Neural progenitor cell (in vitro differentiated cells): Measurements from ENCODE around the gene CLEC3B. TPM values are rescaled to one million over a fixed set of nuclear protein-coding genes. Genes with fewer than 3 reads are reported as not detected.
A peak's percentile ranks its signal among the peaks of the same experiment; 100 is the strongest.
"Not testable (repeated sequence)": the region's sequence is repeated elsewhere in the genome, so short reads cannot be mapped to it uniquely, and the experiment has no call there.

ENCODE experiments used
- DNase-seq: peaks from one replicate; pipeline ENCODE4 v3.0.0-alpha.2; 2016; ENCODE audit warnings: low spot score
- H2AFZ ChIP-seq: fragments of 200-600 bp; sonication (generic); replicated peaks from 2 replicates; pipeline ENCODE4 v1.6.1; 2016; ENCODE audit warnings: antibody characterized with exemption
- H3F3A ChIP-seq: fragments of 200-600 bp; sonication (generic); 2 replicates; pipeline ENCODE4 v1.6.1; 2016; ENCODE audit warnings: antibody characterized with exemption, low read depth
- H3K27ac ChIP-seq: fragments of 200-600 bp; sonication (generic); 2 replicates; pipeline ENCODE4 v1.5.1; 2016; ENCODE audit warnings: mild to moderate bottlenecking
- H3K27me3 ChIP-seq: fragments of 200-600 bp; sonication (generic); 2 replicates; pipeline ENCODE4 v1.6.1; 2016; ENCODE audit warnings: mild to moderate bottlenecking, moderate library complexity
- H3K36me3 ChIP-seq: fragments of 200-600 bp; sonication (generic); 2 replicates; pipeline ENCODE4 v1.5.1; 2016
- H3K4me1 ChIP-seq: fragments of 200-600 bp; sonication (generic); 2 replicates; pipeline ENCODE4 v1.6.1; 2016; ENCODE audit warnings: mixed run types
- H3K4me2 ChIP-seq: fragments of 200-600 bp; sonication (generic); 2 replicates; pipeline ENCODE4 v1.6.1; 2016
- H3K4me3 ChIP-seq: fragments of 200-600 bp; sonication (generic); 2 replicates; pipeline ENCODE4 v1.5.1; 2016
- H3K79me2 ChIP-seq: fragments of 200-600 bp; sonication (generic); 2 replicates; pipeline ENCODE4 v1.6.1; 2016; ENCODE audit warnings: low read depth
- H3K9ac ChIP-seq: fragments of 200-600 bp; sonication (generic); 2 replicates; pipeline ENCODE4 v1.6.1; 2016
- H3K9me3 ChIP-seq: fragments of 200-600 bp; sonication (generic); 2 replicates; pipeline ENCODE4 v1.5.1; 2016; ENCODE audit warnings: low read depth
- H4K20me1 ChIP-seq: fragments of 200-600 bp; sonication (generic); 2 replicates; pipeline ENCODE4 v1.6.1; 2016; ENCODE audit warnings: low read depth
- H3K27ac Mint-ChIP-seq: 3 replicates; pipeline ENCODE4 v1.8.0; 2021; ENCODE audit warnings: mixed read lengths
- H3K27me3 Mint-ChIP-seq: 2 replicates; pipeline ENCODE4 v1.8.0; 2022; ENCODE audit warnings: low read depth, mild to moderate bottlenecking, inconsistent platforms, moderate library complexity, mixed read lengths; ENCODE audit not compliant: insufficient read depth
- H3K36me3 Mint-ChIP-seq: 3 replicates; pipeline ENCODE4 v1.8.0; 2021; ENCODE audit warnings: mixed read lengths
- H3K4me1 Mint-ChIP-seq: 3 replicates; pipeline ENCODE4 v1.8.0; 2021; ENCODE audit warnings: mixed read lengths
- H3K4me3 Mint-ChIP-seq: 3 replicates; pipeline ENCODE4 v1.8.0; 2021; ENCODE audit warnings: mild to moderate bottlenecking, moderate library complexity, mixed read lengths
- H3K9me3 Mint-ChIP-seq: 3 replicates; pipeline ENCODE4 v1.8.0; 2020; ENCODE audit warnings: mixed read lengths
- EZH2 ChIP-seq: fragments of 200-600 bp; sonication (generic); IDR thresholded peaks from 2 replicates; pipeline ENCODE4 v1.6.1; 2017; ENCODE audit warnings: antibody characterized with exemption, mild to moderate bottlenecking, moderate library complexity
- EZH2phosphoT487 ChIP-seq: fragments of 200-600 bp; sonication (generic); IDR thresholded peaks from 2 replicates; pipeline ENCODE4 v1.6.1; 2017; ENCODE audit warnings: antibody characterized with exemption
- total RNA-seq: library from RNA; depleted of rRNA; stranded (reverse); fragments of >200 nt; gene quantifications from 2 replicates; pipeline ENCODE4 v1.2.3, GENCODE V29; 2015; ENCODE audit warnings: low replicate concordance
- TF ChIP-seq, protein P1 (sequence below): fragments of 200-600 bp; sonication (generic); IDR thresholded peaks from 2 replicates; pipeline ENCODE4 v1.5.1; 2017; ENCODE audit warnings: antibody characterized with exemption, mild to moderate bottlenecking

CLEC3B gene
- total RNA-seq, 1 donor from 2014 or later: not detected

DNA sequence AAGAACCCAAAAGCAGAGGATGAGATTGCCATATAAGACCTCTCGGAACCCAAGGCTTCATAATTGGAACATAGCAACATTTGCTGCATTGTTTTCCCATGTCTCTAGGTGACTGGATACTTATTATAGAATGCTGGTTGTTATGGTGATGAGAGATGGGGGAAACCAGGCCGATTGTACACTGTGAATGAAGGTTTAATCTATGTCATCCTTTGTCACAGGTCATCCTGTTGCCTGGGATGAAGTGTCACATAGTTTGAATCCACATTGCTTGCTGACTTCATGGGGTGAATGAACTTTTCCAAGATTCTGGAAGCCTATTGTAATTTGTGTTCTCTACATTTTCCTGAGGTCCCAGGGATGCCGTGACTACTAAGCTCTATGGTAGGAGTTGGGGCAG lies 41.8 kb downstream of the CLEC3B start:
- Mint-ChIP-seq H3K36me3 (no peaks in the 10 kb centered on the region), H3K4me3 (no peak overlapping the region), H3K27me3 (no peaks in the 10 kb centered on the region), H3K9me3 (no peaks in the 10 kb centered on the region), H3K27ac (no peak overlapping the region), H3K4me1 (peaks cover 15% of the 10 kb centered on the region)
- Histone ChIP-seq H3K9me3 (no peaks in the 10 kb centered on the region), H3K4me1 (no peaks in the 10 kb centered on the region), H3K27me3 (no peaks in the 10 kb centered on the region), H3F3A (no peaks in the 10 kb centered on the region), H3K9ac (no peak overlapping the region), H3K79me2 (no peaks in the 10 kb centered on the region), H2AFZ (no peak overlapping the region), H3K36me3 (no peaks in the 10 kb centered on the region), H4K20me1 (no peaks in the 10 kb centered on the region), H3K27ac (no peak overlapping the region), H3K4me2 (no peak overlapping the region), H3K4me3 (no peak overlapping the region)
- TF ChIP-seq EZH2 (no peak), EZH2phosphoT487 (no peak)
- TF ChIP-seq, protein P1, sequence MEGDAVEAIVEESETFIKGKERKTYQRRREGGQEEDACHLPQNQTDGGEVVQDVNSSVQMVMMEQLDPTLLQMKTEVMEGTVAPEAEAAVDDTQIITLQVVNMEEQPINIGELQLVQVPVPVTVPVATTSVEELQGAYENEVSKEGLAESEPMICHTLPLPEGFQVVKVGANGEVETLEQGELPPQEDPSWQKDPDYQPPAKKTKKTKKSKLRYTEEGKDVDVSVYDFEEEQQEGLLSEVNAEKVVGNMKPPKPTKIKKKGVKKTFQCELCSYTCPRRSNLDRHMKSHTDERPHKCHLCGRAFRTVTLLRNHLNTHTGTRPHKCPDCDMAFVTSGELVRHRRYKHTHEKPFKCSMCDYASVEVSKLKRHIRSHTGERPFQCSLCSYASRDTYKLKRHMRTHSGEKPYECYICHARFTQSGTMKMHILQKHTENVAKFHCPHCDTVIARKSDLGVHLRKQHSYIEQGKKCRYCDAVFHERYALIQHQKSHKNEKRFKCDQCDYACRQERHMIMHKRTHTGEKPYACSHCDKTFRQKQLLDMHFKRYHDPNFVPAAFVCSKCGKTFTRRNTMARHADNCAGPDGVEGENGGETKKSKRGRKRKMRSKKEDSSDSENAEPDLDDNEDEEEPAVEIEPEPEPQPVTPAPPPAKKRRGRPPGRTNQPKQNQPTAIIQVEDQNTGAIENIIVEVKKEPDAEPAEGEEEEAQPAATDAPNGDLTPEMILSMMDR: no peak
- no peak for DNase-seq

DNA sequence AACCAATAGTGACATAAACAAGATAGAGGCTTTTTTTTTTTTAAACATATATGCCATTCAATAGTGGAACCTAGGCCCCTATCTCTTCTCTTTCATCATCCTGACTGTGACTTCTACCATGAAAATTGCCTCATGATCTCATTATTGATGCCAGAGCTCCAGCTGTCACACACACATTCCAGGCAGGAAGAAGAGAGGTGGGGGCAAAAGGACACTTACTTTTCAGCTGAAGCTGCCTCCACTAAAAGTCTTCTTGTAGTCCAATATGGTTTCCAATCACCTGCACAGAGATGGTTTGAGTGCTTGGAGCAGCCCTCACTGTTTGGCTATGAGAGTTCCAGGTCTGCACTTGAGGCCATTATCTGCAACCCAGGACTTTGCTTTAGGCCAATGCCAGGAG lies 45.0 kb downstream of the CLEC3B start:
- no peaks in the 10 kb centered on the region for H3K36me3 ChIP-seq
- H3K27ac ChIP-seq: no peak overlapping the region
- no peaks in the 10 kb centered on the region for H4K20me1 ChIP-seq
- H3K27me3 ChIP-seq: no peaks in the 10 kb centered on the region
- no peaks in the 10 kb centered on the region for H3K9me3 ChIP-seq
- Mint-ChIP-seq H3K36me3 (no peaks in the 10 kb centered on the region), H3K27me3 (peaks cover 2% of the 10 kb centered on the region), H3K4me1 (peaks cover 15% of the 10 kb centered on the region), H3K9me3 (no peaks in the 10 kb centered on the region), H3K4me3 (no peak overlapping the region), H3K27ac (no peak overlapping the region)
- no peak overlapping the region for H2AFZ ChIP-seq
- no peaks in the 10 kb centered on the region for H3K79me2 ChIP-seq
- TF ChIP-seq EZH2: no peak
- no peak for TF ChIP-seq EZH2phosphoT487
- TF ChIP-seq, protein P1: no peak
- no peak overlapping the region for H3K4me2 ChIP-seq
- no peaks in the 10 kb centered on the region for H3F3A ChIP-seq
- H3K4me1 ChIP-seq: no peaks in the 10 kb centered on the region
- no peak overlapping the region for H3K4me3 ChIP-seq
- DNase-seq: no peak
- H3K9ac ChIP-seq: no peak overlapping the region

DNA sequence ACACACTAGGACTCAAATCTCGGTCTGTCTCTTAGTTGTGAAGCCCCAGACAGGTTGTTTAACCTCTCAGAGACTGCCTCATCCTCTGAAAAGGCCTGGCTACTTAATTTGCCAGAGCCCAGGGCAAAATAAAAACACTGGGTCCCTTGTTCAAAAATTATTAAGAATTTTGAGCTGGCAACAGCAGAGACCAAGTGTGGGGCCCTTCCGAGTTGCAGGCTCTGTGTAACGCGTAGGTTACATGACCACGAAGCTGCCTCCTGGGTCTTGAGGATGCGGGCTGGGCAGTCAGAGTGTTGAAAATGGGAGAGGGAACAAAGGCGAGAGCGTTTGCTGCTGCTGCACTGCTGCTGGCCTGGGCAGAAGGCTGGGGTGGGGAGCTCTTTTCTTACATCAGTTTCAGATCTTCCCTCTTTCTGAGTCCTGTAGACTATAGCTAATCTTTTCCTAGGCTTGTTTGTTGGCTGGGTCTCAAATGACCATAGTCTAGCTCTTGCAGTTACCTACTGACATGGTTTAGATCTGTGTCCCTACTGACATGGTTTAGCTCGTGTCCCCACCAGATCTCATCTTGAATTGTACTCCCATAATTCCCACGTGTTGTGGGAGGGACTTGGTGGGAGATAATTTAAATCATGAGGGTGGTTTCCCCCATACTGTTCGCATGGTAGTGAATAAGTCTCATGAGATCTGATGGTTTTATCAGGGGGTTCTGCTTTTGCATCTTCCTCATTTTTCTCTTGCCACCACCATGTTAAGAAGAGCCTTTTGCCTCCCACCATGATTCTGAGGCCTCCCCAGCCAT lies 49.9 kb downstream of the CLEC3B start:
- Histone ChIP-seq H3K27me3 (no peaks in the 10 kb centered on the region), H2AFZ (peak overlapping the region; percentile 95), H3K9ac (no peak overlapping the region), H3K27ac (no peak overlapping the region), H4K20me1 (no peaks in the 10 kb centered on the region), H3K79me2 (no peaks in the 10 kb centered on the region), H3K9me3 (no peaks in the 10 kb centered on the region), H3K4me3 (no peak overlapping the region), H3F3A (no peaks in the 10 kb centered on the region), H3K36me3 (no peaks in the 10 kb centered on the region), H3K4me1 (no peaks in the 10 kb centered on the region), H3K4me2 (no peak overlapping the region)
- peak; percentile 11 for DNase-seq
- Mint-ChIP-seq H3K4me1 (no peaks in the 10 kb centered on the region), H3K4me3 (no peak overlapping the region), H3K27ac (no peak overlapping the region), H3K27me3 (peaks cover 2% of the 10 kb centered on the region), H3K36me3 (no peaks in the 10 kb centered on the region), H3K9me3 (no peaks in the 10 kb centered on the region)
- TF ChIP-seq, protein P1: no peak
- TF ChIP-seq EZH2 (no peak), EZH2phosphoT487 (no peak)

DNA sequence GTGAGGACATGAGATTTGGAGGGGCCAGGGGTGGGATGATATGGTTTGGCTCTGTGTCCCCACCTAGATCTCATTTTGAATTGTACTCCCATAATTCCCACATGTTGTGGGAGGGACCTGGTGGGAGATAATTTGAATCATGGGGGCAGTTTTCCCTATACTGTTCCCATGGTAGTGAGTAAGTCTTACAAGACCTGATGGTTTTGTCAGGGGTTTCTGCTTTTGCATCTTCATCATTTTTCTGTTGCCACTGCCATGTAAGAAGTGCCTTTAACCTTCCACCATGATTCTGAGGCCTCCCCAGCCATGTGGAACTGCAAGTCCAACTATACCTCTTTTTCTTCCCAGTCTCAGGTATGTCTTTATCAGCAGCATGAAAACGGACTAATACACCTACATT lies 52.2 kb downstream of the CLEC3B start:
- not testable (repeated sequence) for H3K9me3 Mint-ChIP-seq, H3K36me3 ChIP-seq, H3K27ac ChIP-seq, H3K4me1 Mint-ChIP-seq, H3K4me3 ChIP-seq, H3K4me1 ChIP-seq, H3K79me2 ChIP-seq, H3K9me3 ChIP-seq, H3F3A ChIP-seq, H3K27me3 ChIP-seq, H3K4me2 ChIP-seq, H3K4me3 Mint-ChIP-seq, DNase-seq, H4K20me1 ChIP-seq, H3K27me3 Mint-ChIP-seq, H3K36me3 Mint-ChIP-seq, H3K9ac ChIP-seq, H2AFZ ChIP-seq
- peak overlapping the region; percentile 30 for H3K27ac Mint-ChIP-seq
